Mesenchymal stem cell (in vitro differentiated cells and primary cell): ENCODE measurements around the gene DAO.
A peak's percentile ranks its signal among the peaks of the same experiment; 100 is the strongest.
"Not testable (repeated sequence)": the region's sequence is repeated elsewhere in the genome, so short reads cannot be mapped to it uniquely, and the experiment has no call there.

Experiments
- DNase-seq: peaks from one replicate; pipeline ENCODE4 v3.0.0-alpha.2; 2013
- H2AFZ ChIP-seq: one replicate; pipeline ENCODE4 v1.6.1; 2013; ENCODE audit warnings: low read depth, mild to moderate bottlenecking, control low read depth, inconsistent platforms, low read length, moderate library complexity
- H2AK5ac ChIP-seq: 2 replicates; pipeline ENCODE4 v1.6.1; 2013; ENCODE audit warnings: low read length, moderate library complexity, mild to moderate bottlenecking, inconsistent platforms; ENCODE audit not compliant: severe bottlenecking
- H2BK120ac ChIP-seq: one replicate; pipeline ENCODE4 v1.6.1; 2013; ENCODE audit warnings: low read depth, mild to moderate bottlenecking, inconsistent platforms, low read length, moderate library complexity
- H2BK12ac ChIP-seq, 2 experiments: one replicate each; pipeline ENCODE4 v1.6.1; 2013; ENCODE audit warnings: inconsistent platforms in 2 of 2, low read length in 2 of 2, mild to moderate bottlenecking in 2 of 2, moderate library complexity in 2 of 2, control low read depth in 1 of 2
- H2BK15ac ChIP-seq: one replicate; pipeline ENCODE4 v1.6.1; 2013; ENCODE audit warnings: mild to moderate bottlenecking, low read depth, inconsistent platforms; ENCODE audit not compliant: poor library complexity, severe bottlenecking
- H2BK5ac ChIP-seq: 2 replicates; pipeline ENCODE4 v1.6.1; 2013; ENCODE audit warnings: low read depth, mild to moderate bottlenecking, low read length, control low read depth, inconsistent platforms; ENCODE audit not compliant: poor library complexity, severe bottlenecking
- H3K14ac ChIP-seq, 2 experiments: one replicate each; pipeline ENCODE4 v1.6.1; 2013; ENCODE audit warnings: inconsistent platforms in 2 of 2, low read length in 2 of 2, control low read depth in 1 of 2, mild to moderate bottlenecking in 1 of 2, moderate library complexity in 1 of 2
- H3K18ac ChIP-seq, 2 experiments: one replicate each; pipeline ENCODE4 v1.6.1; 2013; ENCODE audit warnings: inconsistent platforms in 2 of 2, low read length in 2 of 2, control low read depth in 1 of 2, low read depth in 1 of 2, mild to moderate bottlenecking in 1 of 2
- H3K23ac ChIP-seq, 2 experiments: one replicate each; pipeline ENCODE4 v1.6.1; 2013; ENCODE audit warnings: inconsistent platforms in 2 of 2, low read length in 2 of 2, mild to moderate bottlenecking in 2 of 2, moderate library complexity in 2 of 2, control low read depth in 1 of 2
- H3K27ac ChIP-seq: 2 replicates; pipeline ENCODE4 v1.5.1; 2013; ENCODE audit warnings: mild to moderate bottlenecking, moderate library complexity, low read length, control low read depth, inconsistent platforms; ENCODE audit not compliant: poor library complexity, severe bottlenecking
- H3K27me3 ChIP-seq, 2 experiments: 2 replicates each; pipeline versions ENCODE4 v1.6.1 to v1.7.0; 2013; ENCODE audit warnings: low read length in 2 of 2, mild to moderate bottlenecking in 2 of 2, moderate library complexity in 2 of 2, control low read depth in 1 of 2, inconsistent platforms in 1 of 2; ENCODE audit not compliant: control insufficient read depth in 1 of 2, insufficient read depth in 1 of 2
- H3K36me3 ChIP-seq, 2 experiments: 2 replicates each; pipeline versions ENCODE4 v1.6.1 to v1.7.0; 2013; ENCODE audit warnings: low read length in 2 of 2, control low read depth in 1 of 2, inconsistent platforms in 1 of 2, low read depth in 1 of 2, mild to moderate bottlenecking in 1 of 2; ENCODE audit not compliant: insufficient read depth in 2 of 2, control insufficient read depth in 1 of 2
- H3K4ac ChIP-seq, 2 experiments: one replicate each; pipeline ENCODE4 v1.6.1; 2013; ENCODE audit warnings: inconsistent platforms in 2 of 2, low read length in 2 of 2, mild to moderate bottlenecking in 2 of 2, moderate library complexity in 2 of 2, control low read depth in 1 of 2, low read depth in 1 of 2
- H3K4me1 ChIP-seq: 2 replicates; pipeline ENCODE4 v1.6.1; 2013; ENCODE audit warnings: low read depth, low read length, control low read depth; ENCODE audit not compliant: control insufficient read depth, insufficient read depth
- H3K4me2 ChIP-seq: 2 replicates; pipeline ENCODE4 v1.6.1; 2013; ENCODE audit warnings: low read length, mild to moderate bottlenecking, inconsistent platforms; ENCODE audit not compliant: poor library complexity, severe bottlenecking
- H3K4me3 ChIP-seq, 2 experiments: 2 replicates each; pipeline versions ENCODE4 v1.5.1 to v1.7.0; 2013; ENCODE audit warnings: low read length in 2 of 2, mild to moderate bottlenecking in 2 of 2, control low read depth in 1 of 2, low read depth in 1 of 2; ENCODE audit not compliant: insufficient read depth in 1 of 2
- H3K79me1 ChIP-seq: replicated peaks from 2 replicates; pipeline ENCODE4 v1.6.1; 2013; ENCODE audit warnings: mild to moderate bottlenecking, control low read depth, low read length, inconsistent platforms; ENCODE audit not compliant: poor library complexity, severe bottlenecking
- H3K9ac ChIP-seq: 2 replicates; pipeline ENCODE4 v1.7.0; 2013; ENCODE audit warnings: mild to moderate bottlenecking, low read length, moderate library complexity
- H3K9me3 ChIP-seq: 2 replicates; pipeline ENCODE4 v1.7.0; 2013; ENCODE audit warnings: mild to moderate bottlenecking, low read length; ENCODE audit not compliant: control insufficient read depth
- H4K8ac ChIP-seq: one replicate; pipeline ENCODE4 v1.6.1; 2013; ENCODE audit warnings: inconsistent platforms, mild to moderate bottlenecking, low read length, moderate library complexity
- H4K91ac ChIP-seq: one replicate; pipeline ENCODE4 v1.6.1; 2013; ENCODE audit warnings: mild to moderate bottlenecking, low read length, inconsistent platforms
- WGBS: methylation state at CpG from one replicate; pipeline ENCODE4 v1.1.7; 2013; ENCODE audit warnings: mixed read lengths; 5-methylcytosine and 5-hydroxymethylcytosine counted together

Gene DAO

GRCh38 chr12:108859141-108859922 lies 20.6 kb upstream of the DAO start:
- not testable (repeated sequence) for H3K36me3 ChIP-seq, H3K27me3 ChIP-seq, H4K91ac ChIP-seq, H3K27ac ChIP-seq, H2AK5ac ChIP-seq, H3K9me3 ChIP-seq, H3K4me1 ChIP-seq, H3K23ac ChIP-seq, H2AFZ ChIP-seq, H3K4me2 ChIP-seq, H2BK5ac ChIP-seq, H2BK12ac ChIP-seq, H3K14ac ChIP-seq, DNase-seq, H4K8ac ChIP-seq, H2BK120ac ChIP-seq, H3K79me1 ChIP-seq, H3K4ac ChIP-seq
- Histone ChIP-seq H2BK15ac (peak overlapping the region; percentile 21), H3K18ac (peak overlapping the region in 1 of 2 experiments; percentile 64), H3K4me3 (peak overlapping the region in 1 of 2 experiments; percentile 79), H3K9ac (peak overlapping the region; percentile 79)
- WGBS, result 73% methylated on average over 5 of the region's 6 CpGs

GRCh38 chr12:108859923-108860291 lies 20.0 kb upstream of the DAO start:
- Histone ChIP-seq H3K36me3 (peaks cover 0 to 6% of the 10 kb centered on the region in 2 experiments), H2AK5ac (no peak overlapping the region), H3K9me3 (peaks cover 3% of the 10 kb centered on the region), H3K4me3 (no peak overlapping the region), H3K27ac (no peak overlapping the region), H4K91ac (no peak overlapping the region), H4K8ac (no peak overlapping the region), H2AFZ (no peak overlapping the region), H3K4me1 (peaks cover 6% of the 10 kb centered on the region), H3K27me3 (no peaks in the 10 kb centered on the region), H3K14ac (no peak overlapping the region), H3K79me1 (no peaks in the 10 kb centered on the region), H3K18ac (no peak overlapping the region), H3K4me2 (no peak overlapping the region), H2BK12ac (no peak overlapping the region), H3K23ac (no peak overlapping the region), H2BK120ac (no peak overlapping the region), H3K4ac (no peak overlapping the region), H3K9ac (no peak overlapping the region), H2BK15ac (no peak overlapping the region), H2BK5ac (no peak overlapping the region)
- WGBS, result 100% methylated on average over 1 of the region's 1 CpG
- DNase-seq, result no peak

- H2AK5ac ChIP-seq, result no peak overlapping the region
- no peak overlapping the region for H2AFZ ChIP-seq
- no peak overlapping the region for H3K18ac ChIP-seq
- H2BK15ac ChIP-seq, result no peak overlapping the region
- H4K91ac ChIP-seq, result no peak overlapping the region
- no peak overlapping the region for H3K4me3 ChIP-seq
- no peak overlapping the region for H3K9ac ChIP-seq
- 70% methylated on average over 6 of the region's 6 CpGs for WGBS
- no peak overlapping the region for H2BK5ac ChIP-seq
- no peaks in the 10 kb centered on the region for H3K79me1 ChIP-seq
- DNase-seq, result no peak
- H3K9me3 ChIP-seq, result no peaks in the 10 kb centered on the region
- H3K4me1 ChIP-seq, result peaks cover 6% of the 10 kb centered on the region
- H3K4ac ChIP-seq, result no peak overlapping the region
- no peak overlapping the region for H3K23ac ChIP-seq
- H3K36me3 ChIP-seq, result peaks cover 0 to under 1% of the 10 kb centered on the region in 2 experiments
- H3K27ac ChIP-seq, result no peak overlapping the region
- peak overlapping the region in 1 of 2 experiments; percentile 51 for H3K14ac ChIP-seq
- no peak overlapping the region for H2BK120ac ChIP-seq
- no peak overlapping the region for H3K4me2 ChIP-seq
- H3K27me3 ChIP-seq, result no peaks in the 10 kb centered on the region
- H2BK12ac ChIP-seq, result no peak overlapping the region
- no peak overlapping the region for H4K8ac ChIP-seq
Measured at GRCh38 chr12:108860443-108860842, 19.4 kb upstream of the DAO start.

- Histone ChIP-seq H3K9me3 (no peaks in the 10 kb centered on the region), H3K27ac (no peak overlapping the region), H2BK12ac (no peak overlapping the region), H3K4me1 (peaks cover 6% of the 10 kb centered on the region), H4K8ac (no peak overlapping the region), H3K18ac (no peak overlapping the region), H2BK120ac (no peak overlapping the region), H4K91ac (no peak overlapping the region), H3K36me3 (no peaks in the 10 kb centered on the region), H2BK15ac (no peak overlapping the region), H3K4me2 (no peak overlapping the region), H3K27me3 (no peaks in the 10 kb centered on the region), H2AFZ (no peak overlapping the region), H3K23ac (no peak overlapping the region), H3K14ac (no peak overlapping the region), H3K4ac (no peak overlapping the region), H3K79me1 (no peaks in the 10 kb centered on the region), H3K9ac (no peak overlapping the region), H2BK5ac (no peak overlapping the region), H3K4me3 (no peak overlapping the region), H2AK5ac (no peak overlapping the region)
- no peak for DNase-seq
- WGBS, result 86% methylated on average over 6 of the region's 6 CpGs
Measured at GRCh38 chr12:108861878-108862587, 17.9 kb upstream of the DAO start.
